HepG2 (cell line): ENCODE data around the gene CTRB2. TPM values are rescaled to one million over a fixed set of nuclear protein-coding genes. Genes with fewer than 3 reads are reported as not detected.

Experiments used
- EHMT2 ChIP-seq: fragments of 200-600 bp; sonication (generic); IDR thresholded peaks from 2 replicates; pipeline ENCODE4 v1.7.0; 2017; ENCODE audit warnings: antibody characterized with exemption, low read depth, low read length, borderline replicate concordance
- GABPB1 ChIP-seq: IDR thresholded peaks from 2 replicates; pipeline ENCODE4 v1.6.1; 2016; ENCODE audit warnings: mild to moderate bottlenecking, missing genetic modification reagents, moderate library complexity, missing compliant biosample characterization
- HNF4G ChIP-seq, 2 experiments: sonication (generic) in 1 of 2; formaldehyde crosslinking in 1 of 2; IDR thresholded peaks; 2 replicates each; pipeline versions ENCODE4 v1.4.0 to v1.6.1; 2011 to 2020; ENCODE audit warnings: borderline replicate concordance in 2 of 2, low read depth in 2 of 2, mild to moderate bottlenecking in 2 of 2, low read length in 1 of 2, missing genetic modification reagents in 1 of 2, moderate library complexity in 1 of 2
- KLF16 ChIP-seq, 2 experiments: sonication (generic) in 1 of 2; formaldehyde crosslinking in 1 of 2; IDR thresholded peaks; 2 replicates each; pipeline versions ENCODE4 v1.6.1 to v1.8.0; 2016 to 2023; ENCODE audit warnings: missing genetic modification reagents in 2 of 2, missing compliant biosample characterization in 1 of 2
- MTA3 ChIP-seq: sonication (generic); formaldehyde crosslinking; IDR thresholded peaks from 2 replicates; pipeline ENCODE4 v1.4.0; 2020; ENCODE audit warnings: missing genetic modification reagents
- MXD4 ChIP-seq: IDR thresholded peaks from 2 replicates; pipeline ENCODE4 v1.6.1; 2016; ENCODE audit warnings: mild to moderate bottlenecking, missing biosample characterization, missing genetic modification reagents
- ONECUT2 ChIP-seq: sonication (generic); formaldehyde crosslinking; IDR thresholded peaks from 2 replicates; pipeline ENCODE4 v1.4.0; 2020; ENCODE audit warnings: missing genetic modification reagents
- POLR2AphosphoS5 ChIP-seq: IDR thresholded peaks from 2 replicates; pipeline ENCODE4 v1.6.1; 2012; ENCODE audit warnings: low read depth, low read length
- ZNF703 ChIP-seq: sonication (generic); formaldehyde crosslinking; IDR thresholded peaks from 2 replicates; pipeline ENCODE4 v1.5.1; 2020; ENCODE audit warnings: missing genetic modification reagents, mild to moderate bottlenecking, moderate library complexity, borderline replicate concordance
- ZSCAN20 ChIP-seq: sonication (generic); formaldehyde crosslinking; IDR thresholded peaks from 2 replicates; pipeline ENCODE4 v1.4.0; 2020; ENCODE audit warnings: missing genetic modification reagents, mild to moderate bottlenecking, borderline replicate concordance
- ZSCAN25 ChIP-seq: sonication (generic); formaldehyde crosslinking; IDR thresholded peaks from 2 replicates; pipeline ENCODE4 v1.8.0; 2022; ENCODE audit warnings: mild to moderate bottlenecking, missing genetic modification reagents
- polyA plus RNA-seq, 8 experiments: library from polyadenylated mRNA; depleted of rRNA in 3 of 8; stranded (reverse) in 7 of 8; unstranded in 1 of 8; fragments of >200 nt; fragmentation: Illumina TruSeq in 4 of 8; extraction: Trizol in 4 of 8; gene quantifications; 2 replicates each; pipeline versions ENCODE4 v1.2.1 to v1.2.3, GENCODE V29; 2011 to 2016; ENCODE audit warnings: low read depth in 4 of 8, missing spikeins in 1 of 8, mixed read lengths in 1 of 8; ENCODE audit not compliant: insufficient read depth in 1 of 8
- total RNA-seq, 5 experiments: library from RNA; depleted of rRNA; stranded (reverse); fragments of >200 nt; fragmentation: Illumina TruSeq; extraction: Trizol; gene quantifications; 2 replicates each; pipeline ENCODE4 v1.2.3, GENCODE V29; 2016; ENCODE audit warnings: low read depth in 1 of 5
- TF ChIP-seq, protein P1 (sequence below): IDR thresholded peaks from 2 replicates; pipeline ENCODE4 v1.6.1; 2016
- TF ChIP-seq, protein P2 (sequence below): sonication (generic); formaldehyde crosslinking; IDR thresholded peaks from 2 replicates; pipeline ENCODE4 v1.5.1; 2020; ENCODE audit warnings: mild to moderate bottlenecking, missing genetic modification reagents, borderline replicate concordance
- TF ChIP-seq, protein P3 (sequence below): sonication (generic); formaldehyde crosslinking; IDR thresholded peaks from 2 replicates; pipeline ENCODE4 v1.8.0; 2022; ENCODE audit warnings: mild to moderate bottlenecking, missing genetic modification reagents, borderline replicate concordance
- TF ChIP-seq, protein P4 (sequence below): sonication (generic); formaldehyde crosslinking; IDR thresholded peaks from 2 replicates; pipeline ENCODE4 v1.9.0; 2021; ENCODE audit warnings: mild to moderate bottlenecking, missing genetic modification reagents

The CTRB2 gene
- total and polyA plus RNA-seq, 2 of the 13 experiments (the other 11 are each of a cell fraction or from before 2014, with no cell fraction given) = 0.13 TPM; not detected in 1

DNA sequence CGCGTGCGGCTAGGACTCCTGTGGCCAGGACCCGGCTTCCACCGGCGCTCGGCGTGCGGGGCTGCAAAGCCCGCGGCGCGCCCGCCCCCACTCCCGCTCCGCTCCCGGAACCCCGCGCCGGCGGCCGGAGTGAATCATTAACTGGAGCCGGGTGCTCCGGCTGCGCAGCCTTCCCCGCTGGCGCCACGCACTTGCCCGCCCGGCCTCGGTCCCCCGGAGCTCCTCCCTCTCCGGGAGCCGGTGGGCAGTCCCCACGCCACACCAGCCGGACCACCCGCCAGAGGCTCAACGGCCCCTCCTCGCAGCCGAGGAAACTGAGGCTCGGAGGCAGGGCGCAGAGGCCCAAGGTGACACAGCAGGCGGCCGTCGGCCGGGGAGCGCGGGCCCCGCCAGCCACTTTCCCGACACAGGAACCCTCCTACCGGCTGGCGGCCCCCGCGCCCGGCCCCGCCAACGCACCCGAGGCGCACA is 43.9 kb upstream of the CTRB2 start (continued):
- peak; percentile 72 for TF ChIP-seq GABPB1 (CRISPR knock-in tag)
- TF ChIP-seq POLR2AphosphoS5 = peak; percentile 57; the same call in 1 of the 2 replicates
- no peak; a peak in 1 of 4 replicates for TF ChIP-seq KLF16 (CRISPR knock-in tag; IDR thresholded peaks at IDR 0.05)
- TF ChIP-seq, protein P1, sequence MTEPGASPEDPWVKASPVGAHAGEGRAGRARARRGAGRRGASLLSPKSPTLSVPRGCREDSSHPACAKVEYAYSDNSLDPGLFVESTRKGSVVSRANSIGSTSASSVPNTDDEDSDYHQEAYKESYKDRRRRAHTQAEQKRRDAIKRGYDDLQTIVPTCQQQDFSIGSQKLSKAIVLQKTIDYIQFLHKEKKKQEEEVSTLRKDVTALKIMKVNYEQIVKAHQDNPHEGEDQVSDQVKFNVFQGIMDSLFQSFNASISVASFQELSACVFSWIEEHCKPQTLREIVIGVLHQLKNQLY (CRISPR knock-in tag) = no peak
- TF ChIP-seq ONECUT2 (CRISPR knock-in tag) = no peak
- TF ChIP-seq ZSCAN20 (CRISPR knock-in tag) = no peak; the same call in 1 of the 2 replicates
- TF ChIP-seq, protein P2, sequence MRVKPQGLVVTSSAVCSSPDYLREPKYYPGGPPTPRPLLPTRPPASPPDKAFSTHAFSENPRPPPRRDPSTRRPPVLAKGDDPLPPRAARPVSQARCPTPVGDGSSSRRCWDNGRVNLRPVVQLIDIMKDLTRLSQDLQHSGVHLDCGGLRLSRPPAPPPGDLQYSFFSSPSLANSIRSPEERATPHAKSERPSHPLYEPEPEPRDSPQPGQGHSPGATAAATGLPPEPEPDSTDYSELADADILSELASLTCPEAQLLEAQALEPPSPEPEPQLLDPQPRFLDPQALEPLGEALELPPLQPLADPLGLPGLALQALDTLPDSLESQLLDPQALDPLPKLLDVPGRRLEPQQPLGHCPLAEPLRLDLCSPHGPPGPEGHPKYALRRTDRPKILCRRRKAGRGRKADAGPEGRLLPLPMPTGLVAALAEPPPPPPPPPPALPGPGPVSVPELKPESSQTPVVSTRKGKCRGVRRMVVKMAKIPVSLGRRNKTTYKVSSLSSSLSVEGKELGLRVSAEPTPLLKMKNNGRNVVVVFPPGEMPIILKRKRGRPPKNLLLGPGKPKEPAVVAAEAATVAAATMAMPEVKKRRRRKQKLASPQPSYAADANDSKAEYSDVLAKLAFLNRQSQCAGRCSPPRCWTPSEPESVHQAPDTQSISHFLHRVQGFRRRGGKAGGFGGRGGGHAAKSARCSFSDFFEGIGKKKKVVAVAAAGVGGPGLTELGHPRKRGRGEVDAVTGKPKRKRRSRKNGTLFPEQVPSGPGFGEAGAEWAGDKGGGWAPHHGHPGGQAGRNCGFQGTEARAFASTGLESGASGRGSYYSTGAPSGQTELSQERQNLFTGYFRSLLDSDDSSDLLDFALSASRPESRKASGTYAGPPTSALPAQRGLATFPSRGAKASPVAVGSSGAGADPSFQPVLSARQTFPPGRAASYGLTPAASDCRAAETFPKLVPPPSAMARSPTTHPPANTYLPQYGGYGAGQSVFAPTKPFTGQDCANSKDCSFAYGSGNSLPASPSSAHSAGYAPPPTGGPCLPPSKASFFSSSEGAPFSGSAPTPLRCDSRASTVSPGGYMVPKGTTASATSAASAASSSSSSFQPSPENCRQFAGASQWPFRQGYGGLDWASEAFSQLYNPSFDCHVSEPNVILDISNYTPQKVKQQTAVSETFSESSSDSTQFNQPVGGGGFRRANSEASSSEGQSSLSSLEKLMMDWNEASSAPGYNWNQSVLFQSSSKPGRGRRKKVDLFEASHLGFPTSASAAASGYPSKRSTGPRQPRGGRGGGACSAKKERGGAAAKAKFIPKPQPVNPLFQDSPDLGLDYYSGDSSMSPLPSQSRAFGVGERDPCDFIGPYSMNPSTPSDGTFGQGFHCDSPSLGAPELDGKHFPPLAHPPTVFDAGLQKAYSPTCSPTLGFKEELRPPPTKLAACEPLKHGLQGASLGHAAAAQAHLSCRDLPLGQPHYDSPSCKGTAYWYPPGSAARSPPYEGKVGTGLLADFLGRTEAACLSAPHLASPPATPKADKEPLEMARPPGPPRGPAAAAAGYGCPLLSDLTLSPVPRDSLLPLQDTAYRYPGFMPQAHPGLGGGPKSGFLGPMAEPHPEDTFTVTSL (CRISPR knock-in tag) = no peak
- peak; percentile 60; the same call in 1 of the 2 replicates for TF ChIP-seq ZNF703 (CRISPR knock-in tag)
- no peak for TF ChIP-seq EHMT2
- TF ChIP-seq MXD4 (CRISPR knock-in tag) = peak; percentile 39; the same call in 1 of the 2 replicates
- peak; percentile 69; the same call in 1 of the 2 replicates for TF ChIP-seq ZSCAN25 (CRISPR knock-in tag)
- TF ChIP-seq, protein P3, sequence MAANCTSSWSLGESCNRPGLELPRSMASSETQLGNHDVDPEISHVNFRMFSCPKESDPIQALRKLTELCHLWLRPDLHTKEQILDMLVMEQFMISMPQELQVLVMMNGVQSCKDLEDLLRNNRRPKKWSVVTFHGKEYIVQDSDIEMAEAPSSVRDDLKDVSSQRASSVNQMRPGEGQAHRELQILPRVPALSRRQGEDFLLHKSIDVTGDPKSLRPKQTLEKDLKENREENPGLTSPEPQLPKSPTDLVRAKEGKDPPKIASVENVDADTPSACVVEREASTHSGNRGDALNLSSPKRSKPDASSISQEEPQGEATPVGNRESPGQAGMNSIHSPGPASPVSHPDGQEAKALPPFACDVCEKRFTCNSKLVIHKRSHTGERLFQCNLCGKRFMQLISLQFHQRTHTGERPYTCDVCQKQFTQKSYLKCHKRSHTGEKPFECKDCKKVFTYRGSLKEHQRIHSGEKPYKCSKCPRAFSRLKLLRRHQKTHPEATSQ = no peak; the same call in 1 of the 2 replicates
- TF ChIP-seq, protein P4, sequence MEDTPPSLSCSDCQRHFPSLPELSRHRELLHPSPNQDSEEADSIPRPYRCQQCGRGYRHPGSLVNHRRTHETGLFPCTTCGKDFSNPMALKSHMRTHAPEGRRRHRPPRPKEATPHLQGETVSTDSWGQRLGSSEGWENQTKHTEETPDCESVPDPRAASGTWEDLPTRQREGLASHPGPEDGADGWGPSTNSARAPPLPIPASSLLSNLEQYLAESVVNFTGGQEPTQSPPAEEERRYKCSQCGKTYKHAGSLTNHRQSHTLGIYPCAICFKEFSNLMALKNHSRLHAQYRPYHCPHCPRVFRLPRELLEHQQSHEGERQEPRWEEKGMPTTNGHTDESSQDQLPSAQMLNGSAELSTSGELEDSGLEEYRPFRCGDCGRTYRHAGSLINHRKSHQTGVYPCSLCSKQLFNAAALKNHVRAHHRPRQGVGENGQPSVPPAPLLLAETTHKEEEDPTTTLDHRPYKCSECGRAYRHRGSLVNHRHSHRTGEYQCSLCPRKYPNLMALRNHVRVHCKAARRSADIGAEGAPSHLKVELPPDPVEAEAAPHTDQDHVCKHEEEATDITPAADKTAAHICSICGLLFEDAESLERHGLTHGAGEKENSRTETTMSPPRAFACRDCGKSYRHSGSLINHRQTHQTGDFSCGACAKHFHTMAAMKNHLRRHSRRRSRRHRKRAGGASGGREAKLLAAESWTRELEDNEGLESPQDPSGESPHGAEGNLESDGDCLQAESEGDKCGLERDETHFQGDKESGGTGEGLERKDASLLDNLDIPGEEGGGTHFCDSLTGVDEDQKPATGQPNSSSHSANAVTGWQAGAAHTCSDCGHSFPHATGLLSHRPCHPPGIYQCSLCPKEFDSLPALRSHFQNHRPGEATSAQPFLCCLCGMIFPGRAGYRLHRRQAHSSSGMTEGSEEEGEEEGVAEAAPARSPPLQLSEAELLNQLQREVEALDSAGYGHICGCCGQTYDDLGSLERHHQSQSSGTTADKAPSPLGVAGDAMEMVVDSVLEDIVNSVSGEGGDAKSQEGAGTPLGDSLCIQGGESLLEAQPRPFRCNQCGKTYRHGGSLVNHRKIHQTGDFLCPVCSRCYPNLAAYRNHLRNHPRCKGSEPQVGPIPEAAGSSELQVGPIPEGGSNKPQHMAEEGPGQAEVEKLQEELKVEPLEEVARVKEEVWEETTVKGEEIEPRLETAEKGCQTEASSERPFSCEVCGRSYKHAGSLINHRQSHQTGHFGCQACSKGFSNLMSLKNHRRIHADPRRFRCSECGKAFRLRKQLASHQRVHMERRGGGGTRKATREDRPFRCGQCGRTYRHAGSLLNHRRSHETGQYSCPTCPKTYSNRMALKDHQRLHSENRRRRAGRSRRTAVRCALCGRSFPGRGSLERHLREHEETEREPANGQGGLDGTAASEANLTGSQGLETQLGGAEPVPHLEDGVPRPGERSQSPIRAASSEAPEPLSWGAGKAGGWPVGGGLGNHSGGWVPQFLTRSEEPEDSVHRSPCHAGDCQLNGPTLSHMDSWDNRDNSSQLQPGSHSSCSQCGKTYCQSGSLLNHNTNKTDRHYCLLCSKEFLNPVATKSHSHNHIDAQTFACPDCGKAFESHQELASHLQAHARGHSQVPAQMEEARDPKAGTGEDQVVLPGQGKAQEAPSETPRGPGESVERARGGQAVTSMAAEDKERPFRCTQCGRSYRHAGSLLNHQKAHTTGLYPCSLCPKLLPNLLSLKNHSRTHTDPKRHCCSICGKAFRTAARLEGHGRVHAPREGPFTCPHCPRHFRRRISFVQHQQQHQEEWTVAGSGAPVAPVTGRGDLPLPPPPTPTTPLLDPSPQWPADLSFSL = no peak
- TF ChIP-seq HNF4G (IDR thresholded peaks at IDR 0.05; ENCODE audit: borderline replicate concordance, low read depth, low read length) = no peak
- no peak for TF ChIP-seq HNF4G (CRISPR knock-in tag; IDR thresholded peaks at IDR 0.05; ENCODE audit: borderline replicate concordance, low read depth)
- TF ChIP-seq MTA3 (CRISPR knock-in tag) = no peak
